Glomerular endothelial cell (primary cell): ENCODE measurements around the gene HOOK2. TPM values are rescaled to one million over a fixed set of nuclear protein-coding genes. Genes with fewer than 3 reads are reported as not detected.
"Not testable (repeated sequence)": the region's sequence is repeated elsewhere in the genome, so short reads cannot be mapped to it uniquely, and the experiment has no call there.

Source experiments
- DNase-seq: peaks from one replicate; pipeline ENCODE4 v3.0.0-alpha.2; 2011; ENCODE audit warnings: low read depth, low spot score; ENCODE audit errors: extremely low read depth
- total RNA-seq: library from RNA; depleted of rRNA; stranded (reverse); fragments of >200 nt; gene quantifications from 2 replicates; pipeline ENCODE4 v1.2.3, GENCODE V29; 2015

HOOK2 gene
- total RNA-seq, 1 donor from 2014 or later: 33.1 TPM

- no peak for DNase-seq
These were observed 52.0 kb downstream of the HOOK2 start for GRCh38 chr19:12723381-12723640.

DNA sequence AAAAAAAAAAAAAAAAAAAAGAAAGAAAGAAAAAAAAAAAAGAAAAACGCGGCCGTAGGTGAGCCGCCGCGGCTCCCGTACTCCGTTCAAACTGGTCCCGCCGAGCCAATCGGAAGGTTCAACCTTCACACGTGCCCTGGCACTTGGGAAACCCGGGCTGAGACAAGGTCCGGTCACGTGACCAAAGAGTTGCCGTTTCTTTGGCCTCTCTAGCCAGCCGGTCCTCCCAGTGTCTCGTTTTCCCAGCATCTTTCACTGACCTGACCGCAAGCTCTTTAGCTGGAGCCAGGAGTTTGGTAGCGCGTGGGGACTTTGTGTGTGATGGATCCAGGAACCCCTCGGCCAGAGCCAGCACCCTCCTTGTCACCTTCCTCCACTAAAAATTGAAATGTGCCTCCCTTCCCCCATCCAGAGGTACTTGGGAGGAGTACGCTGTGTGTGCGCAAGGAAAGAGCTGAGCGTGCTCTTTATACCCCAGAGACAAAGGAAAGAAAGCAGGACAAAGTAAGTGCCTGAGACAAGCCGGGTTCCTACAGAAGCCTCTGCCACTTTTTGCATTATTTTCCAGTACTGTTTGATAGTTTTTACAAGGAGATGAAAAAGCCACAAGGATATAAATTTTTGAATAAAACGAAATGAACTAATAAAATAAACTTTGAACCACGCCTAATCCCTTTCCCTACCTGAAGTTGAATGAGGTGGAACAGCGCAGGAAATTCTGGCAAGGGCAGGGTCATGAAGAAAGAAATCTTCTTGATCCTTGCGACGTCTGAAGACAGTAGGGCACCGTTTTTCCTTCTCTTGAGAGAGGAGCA is 52.6 kb downstream of the HOOK2 start:
- peak; percentile 99 for DNase-seq

GRCh38 chr19:12721656-12722565 is 53.4 kb downstream of the HOOK2 start:
- DNase-seq: no peak

- DNase-seq: no peak
These were observed 54.3 kb downstream of the HOOK2 start for GRCh38 chr19:12720851-12721655.

DNA sequence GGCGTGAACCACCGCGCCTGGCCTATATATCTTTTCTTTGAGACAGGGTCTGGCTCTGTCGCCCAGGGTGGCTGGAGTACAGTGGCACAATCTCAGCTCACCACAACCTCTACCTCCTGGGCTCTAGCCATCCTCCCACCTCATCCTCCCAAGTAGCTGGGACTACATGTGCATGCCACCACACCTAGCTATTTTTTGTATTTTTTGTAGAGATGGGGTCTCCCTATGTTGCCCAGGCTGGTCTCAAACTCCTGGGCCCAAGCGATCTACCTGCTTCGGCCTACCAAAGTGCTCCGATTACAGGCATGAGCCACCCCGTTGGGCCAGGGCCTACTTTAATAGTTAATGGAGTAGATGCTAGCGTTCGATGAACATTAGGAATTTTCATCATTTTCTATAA is 55.1 kb downstream of the HOOK2 start:
- no peak for DNase-seq

DNA sequence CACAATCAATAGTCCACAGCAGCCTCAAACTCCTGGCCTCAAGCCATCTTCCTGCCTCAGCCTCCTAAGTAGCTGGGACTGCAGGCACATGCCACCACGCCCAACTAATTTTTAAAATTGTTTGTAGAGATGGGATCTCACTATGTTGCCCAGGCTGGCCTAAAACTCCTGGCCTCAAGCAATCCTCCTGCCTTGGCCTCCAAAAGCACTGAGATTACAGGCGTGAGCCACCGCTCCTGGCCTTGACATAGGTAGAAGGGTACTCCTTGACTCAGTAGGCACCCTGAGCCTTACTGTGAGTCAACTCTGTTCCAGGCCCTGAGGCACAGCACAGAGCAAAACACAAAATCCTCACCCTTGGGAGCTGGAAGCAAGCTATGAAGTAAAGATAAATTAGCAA is 59.4 kb downstream of the HOOK2 start:
- no peak for DNase-seq

DNA sequence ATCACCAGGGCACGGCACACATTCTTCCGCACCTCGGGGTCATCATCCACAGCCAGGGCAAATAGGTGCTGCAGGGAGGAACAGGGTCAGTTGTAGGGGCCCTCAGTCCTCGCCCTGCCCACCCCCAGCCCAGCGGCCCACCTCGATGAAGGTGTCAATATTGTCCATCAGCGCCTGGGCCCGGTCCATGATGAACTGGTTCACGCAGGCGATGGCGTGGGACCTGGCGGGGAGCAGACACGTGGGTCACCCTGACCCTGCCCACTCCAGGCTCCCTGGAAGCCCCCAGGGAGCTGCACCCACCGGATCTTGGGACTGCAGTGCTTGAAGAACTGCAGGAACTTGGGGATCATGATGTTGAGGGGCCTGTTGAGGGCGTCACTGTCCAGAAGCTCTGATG is 60.2 kb downstream of the HOOK2 start:
- no peak for DNase-seq

- DNase-seq: not testable (repeated sequence)
These were observed 62.0 kb downstream of the HOOK2 start for GRCh38 chr19:12713304-12713703.

Other genes with a start within 250 kb of the HOOK2 start
- gene ZNF564, start 224.1 kb downstream of the HOOK2 start, total RNA-seq: 3.4 and 6.2 TPM in 2 replicates
- 8.1 and 8.6 TPM in 2 replicates for gene ZNF490, start 164.7 kb downstream of the HOOK2 start, total RNA-seq
- 13.0 and 13.5 TPM in 2 replicates for gene ZNF791, start 164.6 kb downstream of the HOOK2 start, total RNA-seq
- 108 and 113 TPM in 2 replicates for gene MAN2B1, start 108.8 kb downstream of the HOOK2 start, total RNA-seq
- gene WDR83, start 108.7 kb downstream of the HOOK2 start, total RNA-seq: 10.2 and 13.8 TPM in 2 replicates
- 86.9 and 87.5 TPM in 2 replicates for gene DHPS, start 93.7 kb downstream of the HOOK2 start, total RNA-seq
- gene GNG14, start 87.6 kb downstream of the HOOK2 start, total RNA-seq: 2.1 TPM in 1 of 2 replicates, not detected in the other
- 8.0 and 12.1 TPM in 2 replicates for gene FBXW9, start 78.9 kb downstream of the HOOK2 start, total RNA-seq
- 56.9 and 60.2 TPM in 2 replicates for gene TNPO2, start 51.6 kb downstream of the HOOK2 start, total RNA-seq
- gene TRIR, start 40.9 kb downstream of the HOOK2 start, total RNA-seq: 380 and 408 TPM in 2 replicates
- gene GET3, start 38.1 kb downstream of the HOOK2 start, total RNA-seq: 65.0 and 88.7 TPM in 2 replicates
- not detected in 2 replicates for gene BEST2, start 23.8 kb downstream of the HOOK2 start, total RNA-seq
- gene JUNB, start 15.9 kb upstream of the HOOK2 start, total RNA-seq: 110 and 298 TPM in 2 replicates
- 325 and 362 TPM in 2 replicates for gene PRDX2, start 26.2 kb upstream of the HOOK2 start, total RNA-seq
- gene THSD8, start 26.5 kb upstream of the HOOK2 start, total RNA-seq: not detected in 2 replicates
- 16.4 and 17.2 TPM in 2 replicates for gene RNASEH2A, start 31.0 kb upstream of the HOOK2 start, total RNA-seq
- gene RTBDN, start 59.0 kb upstream of the HOOK2 start, total RNA-seq: not detected in 2 replicates
- gene MAST1, start 63.0 kb upstream of the HOOK2 start, total RNA-seq: 0.64 and 3.2 TPM in 2 replicates
- 40.1 and 56.4 TPM in 2 replicates for gene DNASE2, start 105.9 kb upstream of the HOOK2 start, total RNA-seq
- not detected in 2 replicates for gene KLF1, start 111.6 kb upstream of the HOOK2 start, total RNA-seq
- gene GCDH, start 115.6 kb upstream of the HOOK2 start, total RNA-seq: 17.7 and 35.7 TPM in 2 replicates
- 0.64 TPM in 1 of 2 replicates, not detected in the other for gene SYCE2, start 143.7 kb upstream of the HOOK2 start, total RNA-seq
- gene FARSA, start 158.2 kb upstream of the HOOK2 start, total RNA-seq: 74.0 TPM in 2 replicates
- 1,355 and 1,382 TPM in 2 replicates for gene CALR, start 163.1 kb upstream of the HOOK2 start, total RNA-seq
- 86.7 and 105 TPM in 2 replicates for gene RAD23A, start 170.3 kb upstream of the HOOK2 start, total RNA-seq
- 58.2 and 64.6 TPM in 2 replicates for gene GADD45GIP1, start 181.7 kb upstream of the HOOK2 start, total RNA-seq
- gene DAND5, start 194.0 kb upstream of the HOOK2 start, total RNA-seq: 0.05 TPM in 1 of 2 replicates, not detected in the other
- gene NFIX, start 219.9 kb upstream of the HOOK2 start, total RNA-seq: 4.9 and 5.0 TPM in 2 replicates